Activated CD4-positive, alpha-beta memory T cell treated with anti-CD3 and anti-CD28 coated beads for 36 hours (primary cell): Measurements from ENCODE around the gene CHTOP. TPM values are rescaled to one million over a fixed set of nuclear protein-coding genes. Genes with fewer than 3 reads are reported as not detected.
A peak's percentile ranks its signal among the peaks of the same experiment; 100 is the strongest.

ENCODE experiments used
- CTCF ChIA-PET: fragments of 350-600 bp; sonication (Branson Sonifier 250); formaldehyde crosslinking; loops from one replicate; lab custom pipeline; 2021; ENCODE audit warnings: antibody characterized with exemption, inconsistent platforms; lab: Charles Lee
- POLR2A ChIA-PET: fragments of 350-600 bp; sonication (Branson Sonifier 250); formaldehyde crosslinking; loops from one replicate; lab custom pipeline; 2021; ENCODE audit warnings: antibody characterized with exemption; lab: Charles Lee
- DNase-seq: peaks from one replicate; pipeline ENCODE4 v3.0.0-alpha.2; 2020
- H3K27ac Mint-ChIP-seq: one replicate; pipeline ENCODE4 v1.8.0; 2021; ENCODE audit warnings: mixed read lengths
- H3K27me3 Mint-ChIP-seq: one replicate; pipeline ENCODE4 v1.8.0; 2021; ENCODE audit warnings: mixed read lengths
- H3K36me3 Mint-ChIP-seq: one replicate; pipeline ENCODE4 v1.8.0; 2021; ENCODE audit warnings: mixed read lengths
- H3K4me1 Mint-ChIP-seq: one replicate; pipeline ENCODE4 v1.8.0; 2021; ENCODE audit warnings: low read depth, mixed read lengths
- H3K4me3 Mint-ChIP-seq: one replicate; pipeline ENCODE4 v1.8.0; 2021; ENCODE audit warnings: mild to moderate bottlenecking, mixed read lengths
- H3K9me3 Mint-ChIP-seq: one replicate; pipeline ENCODE4 v1.8.0; 2021; ENCODE audit warnings: mixed read lengths
- intact Hi-C: fragments of 100-400 bp; cut with micrococcal nuclease; formaldehyde crosslinking; loops from one replicate; pipeline ENCODE4 v1.15.1; 2023
- total RNA-seq, 2 experiments: library from RNA; stranded (reverse); gene quantifications; one replicate each; pipeline ENCODE4 v1.2.3, GENCODE V29; 2021

The CHTOP gene
- total RNA-seq, 2 experiments from 2014 or later, result 92.5 to 94.7 TPM

- peaks cover 17% of the 10 kb centered on the region for H3K4me1 Mint-ChIP-seq
- H3K4me3 Mint-ChIP-seq, result no peak within 1 kb of the TSS
- no peaks in the 10 kb centered on the region for H3K9me3 Mint-ChIP-seq
- intact Hi-C loops, result no loop called here
- ChIA-PET CTCF (interaction anchor here (0.9 to 1.7 kb wide), 5 partner anchors 9 to 117 kb away, joined by 4 to 10 read pairs (median 5); no protein-coding TSS in a partner anchor), POLR2A (no interaction called here)
- H3K36me3 Mint-ChIP-seq, result peaks cover 2% of the 10 kb centered on the region
- H3K27ac Mint-ChIP-seq, result no peak within 1 kb of the TSS
- H3K27me3 Mint-ChIP-seq, result peaks cover 7% of the 10 kb centered on the region
- DNase-seq, result peak; percentile 38
Observed at GRCh38 chr1:153626904-153627714, 6.8 kb upstream of the CHTOP start, which contains the start of gene S100A13. TSS of gene S100A13 (minus strand) at chr1:153627505. CDS start at chr1:153626472, 1,033 bp downstream.

DNA sequence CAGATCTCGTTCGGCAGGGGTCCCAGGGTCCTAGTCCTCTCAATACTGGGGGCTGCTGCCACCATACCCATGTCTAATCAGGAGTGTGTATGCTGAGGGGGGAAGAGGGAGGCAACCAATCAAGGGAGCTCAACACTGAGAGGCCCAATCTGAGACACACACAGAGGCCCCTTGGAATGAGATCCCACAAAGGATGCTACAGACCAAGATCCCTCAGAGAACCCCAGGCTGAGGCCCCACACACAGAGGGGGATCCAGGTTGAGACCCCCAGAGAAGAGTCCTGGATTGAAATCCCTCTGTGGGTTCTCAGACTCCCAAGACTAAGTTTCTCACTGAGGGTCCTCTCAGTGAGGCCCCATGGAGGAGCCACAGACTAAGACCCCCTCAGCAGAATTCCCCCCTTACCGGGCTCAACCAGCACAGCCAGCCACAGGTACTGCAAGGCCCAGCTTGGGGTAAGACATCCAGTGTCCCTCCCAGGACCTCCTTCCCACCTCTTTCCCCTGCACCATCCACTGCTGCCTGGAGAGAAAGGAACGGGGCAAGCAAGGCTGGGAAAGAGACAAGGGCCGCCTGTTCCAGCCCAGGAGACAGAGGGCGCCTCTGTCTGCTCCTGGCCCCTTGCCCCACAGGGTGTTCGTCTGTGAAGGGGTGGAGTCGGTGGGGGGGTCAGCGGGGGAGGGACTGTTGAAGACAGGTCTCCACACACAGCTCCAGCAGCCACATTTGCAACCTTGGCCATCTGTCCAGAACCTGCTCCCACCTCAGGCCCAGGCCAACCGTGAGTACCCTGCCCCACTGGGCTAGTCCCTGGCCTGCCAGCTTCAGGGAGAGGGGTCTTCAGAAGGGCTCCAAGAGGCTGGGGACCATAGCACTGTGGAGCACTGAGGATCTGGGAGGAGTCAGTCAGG is 5.9 kb upstream of the CHTOP start, which contains the start of gene S100A1:
Gene S100A1, plus strand, starts transcription at position 720 of the 912 bp plus-strand sequence. CDS start 2,088 bp downstream, outside the sequence.
- DNase-seq, result no peak
- peaks cover 21% of the 10 kb centered on the region for H3K4me1 Mint-ChIP-seq
- H3K4me3 Mint-ChIP-seq, result no peak within 1 kb of the TSS
- ChIA-PET POLR2A (no interaction called here), CTCF (interaction anchor here (0.9 to 2.5 kb wide), 8 partner anchors 10 to 117 kb away, joined by 3 to 10 read pairs (median 6); no protein-coding TSS in a partner anchor)
- H3K9me3 Mint-ChIP-seq, result no peaks in the 10 kb centered on the region
- peaks cover 5% of the 10 kb centered on the region for H3K36me3 Mint-ChIP-seq
- H3K27me3 Mint-ChIP-seq, result peaks cover 7% of the 10 kb centered on the region
- intact Hi-C loops, result no loop called here
- no peak within 1 kb of the TSS for H3K27ac Mint-ChIP-seq

DNA sequence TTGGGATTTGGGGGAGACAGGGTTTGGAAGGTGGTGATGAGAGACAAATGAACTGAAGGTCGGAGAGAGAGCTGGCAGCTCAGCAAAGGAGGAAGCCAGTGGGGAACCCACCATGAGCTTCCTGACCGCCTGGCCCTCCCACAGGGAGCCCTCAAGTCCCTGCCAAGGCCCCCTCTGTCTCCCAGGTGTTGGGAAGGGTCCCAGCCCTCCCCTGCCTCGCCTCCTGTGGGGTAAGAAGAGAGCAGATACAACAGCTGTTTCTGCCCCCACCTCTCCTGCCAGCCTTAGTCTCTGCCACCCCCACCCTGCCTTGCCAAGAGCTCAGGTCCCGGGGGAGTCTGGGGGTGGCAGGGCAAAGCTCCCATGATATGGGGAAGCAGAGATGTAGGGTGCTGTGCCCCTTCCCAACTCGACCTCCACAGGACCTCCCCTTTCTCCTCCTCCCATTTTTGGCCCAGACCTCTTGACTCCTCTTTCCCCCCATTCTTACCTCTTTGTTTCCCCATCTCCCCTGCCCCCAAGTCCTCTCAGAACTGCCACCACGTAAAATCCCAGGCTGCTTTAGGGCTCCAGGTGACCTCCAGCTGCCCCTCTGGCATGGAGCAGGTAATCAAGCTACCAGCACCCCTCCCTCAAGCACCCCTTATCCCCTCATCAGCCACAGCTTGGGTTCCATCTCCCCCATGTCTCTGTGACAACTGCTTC is 5.1 kb upstream of the CHTOP start:
- peaks cover 5% of the 10 kb centered on the region for H3K36me3 Mint-ChIP-seq
- intact Hi-C loops, result no loop called here
- POLR2A ChIA-PET, result no interaction called here
- H3K27ac Mint-ChIP-seq, result no peak overlapping the region
- H3K9me3 Mint-ChIP-seq, result no peaks in the 10 kb centered on the region
- H3K4me3 Mint-ChIP-seq, result no peak overlapping the region
- H3K4me1 Mint-ChIP-seq, result peaks cover 29% of the 10 kb centered on the region
- CTCF ChIA-PET, result interaction anchor here (1.2 to 2.5 kb wide), 4 partner anchors 11 to 61 kb away, joined by 3 to 10 read pairs (median 6); no protein-coding TSS in a partner anchor
- H3K27me3 Mint-ChIP-seq, result peaks cover 7% of the 10 kb centered on the region
- DNase-seq, result no peak

DNA sequence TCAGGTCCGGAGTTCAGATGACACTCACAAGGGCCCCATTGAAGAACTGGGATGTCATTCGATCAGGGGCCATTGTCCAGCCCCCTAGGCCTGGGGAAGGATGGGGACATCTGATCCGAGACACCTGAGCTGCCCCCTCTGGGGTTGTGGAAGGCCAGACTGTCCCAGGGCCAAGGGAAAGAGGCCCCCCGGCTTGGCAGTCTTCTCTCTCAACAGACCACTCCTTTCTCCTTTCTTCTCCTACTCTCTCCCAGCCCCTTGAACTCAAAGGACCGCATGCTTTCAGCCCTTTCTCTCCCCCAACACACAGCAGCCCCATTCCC is 4.6 kb upstream of the CHTOP start:
- ChIA-PET POLR2A (no interaction called here), CTCF (interaction anchor here (1.2 to 2.5 kb wide), 4 partner anchors 10 to 61 kb away, joined by 3 to 10 read pairs (median 6); no protein-coding TSS in a partner anchor)
- Mint-ChIP-seq H3K4me3 (no peak overlapping the region), H3K27ac (no peak overlapping the region), H3K9me3 (no peaks in the 10 kb centered on the region), H3K4me1 (peaks cover 29% of the 10 kb centered on the region), H3K27me3 (peaks cover 7% of the 10 kb centered on the region), H3K36me3 (peaks cover 7% of the 10 kb centered on the region)
- DNase-seq, result no peak
- intact Hi-C loops, result no loop called here

DNA sequence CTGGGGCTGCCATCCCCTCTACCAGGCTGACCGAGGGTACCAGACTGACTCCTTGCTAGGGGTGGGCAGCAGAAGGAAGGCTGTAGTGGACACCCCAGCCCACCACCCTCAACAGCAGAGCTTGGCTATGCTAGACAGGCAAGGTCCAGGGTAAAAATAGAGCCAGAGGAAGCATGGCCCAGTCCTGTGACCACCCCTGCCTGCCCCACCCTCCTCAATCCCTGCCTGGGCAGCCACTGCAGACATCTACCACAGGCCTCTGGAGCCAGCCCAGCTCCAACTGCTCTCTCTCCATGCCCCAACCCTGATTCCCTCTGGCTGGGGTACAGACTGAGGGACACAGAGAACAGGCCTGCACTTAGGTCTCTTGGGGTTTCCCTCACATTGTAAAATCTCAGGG is 3.9 kb upstream of the CHTOP start:
- intact Hi-C loops, result loop anchor here (5.0 to 10.0 kb wide), 3 partner anchors 95 to 327 kb away; partner anchors contain the start of genes CRTC2, GATAD2B and S100A6
- peaks cover 11% of the 10 kb centered on the region for H3K36me3 Mint-ChIP-seq
- H3K27me3 Mint-ChIP-seq, result peaks cover 7% of the 10 kb centered on the region
- ChIA-PET POLR2A (no interaction called here), CTCF (interaction anchor here (1.2 to 2.5 kb wide), 3 partner anchors 10 to 97 kb away, joined by 3 to 10 read pairs (median 7); no protein-coding TSS in a partner anchor)
- H3K4me3 Mint-ChIP-seq, result no peak overlapping the region
- H3K27ac Mint-ChIP-seq, result no peak overlapping the region
- no peaks in the 10 kb centered on the region for H3K9me3 Mint-ChIP-seq
- peaks cover 29% of the 10 kb centered on the region for H3K4me1 Mint-ChIP-seq
- no peak for DNase-seq

- Mint-ChIP-seq H3K36me3 (peaks cover 12% of the 10 kb centered on the region), H3K4me3 (no peak overlapping the region), H3K27me3 (peaks cover 7% of the 10 kb centered on the region), H3K9me3 (no peaks in the 10 kb centered on the region), H3K27ac (no peak overlapping the region), H3K4me1 (peaks cover 29% of the 10 kb centered on the region)
- CTCF ChIA-PET, result interaction anchor here (1.2 to 2.5 kb wide), 2 partner anchors 58 to 98 kb away, joined by 3 to 10 read pairs; no protein-coding TSS in a partner anchor
- intact Hi-C loops, result loop anchor here (5.0 to 10.0 kb wide), 3 partner anchors 96 to 327 kb away; partner anchors contain the start of genes CRTC2, GATAD2B and S100A6
- DNase-seq, result no peak
- POLR2A ChIA-PET, result no interaction called here
Observed at GRCh38 chr1:153630384-153630783, 3.5 kb upstream of the CHTOP start.

DNA sequence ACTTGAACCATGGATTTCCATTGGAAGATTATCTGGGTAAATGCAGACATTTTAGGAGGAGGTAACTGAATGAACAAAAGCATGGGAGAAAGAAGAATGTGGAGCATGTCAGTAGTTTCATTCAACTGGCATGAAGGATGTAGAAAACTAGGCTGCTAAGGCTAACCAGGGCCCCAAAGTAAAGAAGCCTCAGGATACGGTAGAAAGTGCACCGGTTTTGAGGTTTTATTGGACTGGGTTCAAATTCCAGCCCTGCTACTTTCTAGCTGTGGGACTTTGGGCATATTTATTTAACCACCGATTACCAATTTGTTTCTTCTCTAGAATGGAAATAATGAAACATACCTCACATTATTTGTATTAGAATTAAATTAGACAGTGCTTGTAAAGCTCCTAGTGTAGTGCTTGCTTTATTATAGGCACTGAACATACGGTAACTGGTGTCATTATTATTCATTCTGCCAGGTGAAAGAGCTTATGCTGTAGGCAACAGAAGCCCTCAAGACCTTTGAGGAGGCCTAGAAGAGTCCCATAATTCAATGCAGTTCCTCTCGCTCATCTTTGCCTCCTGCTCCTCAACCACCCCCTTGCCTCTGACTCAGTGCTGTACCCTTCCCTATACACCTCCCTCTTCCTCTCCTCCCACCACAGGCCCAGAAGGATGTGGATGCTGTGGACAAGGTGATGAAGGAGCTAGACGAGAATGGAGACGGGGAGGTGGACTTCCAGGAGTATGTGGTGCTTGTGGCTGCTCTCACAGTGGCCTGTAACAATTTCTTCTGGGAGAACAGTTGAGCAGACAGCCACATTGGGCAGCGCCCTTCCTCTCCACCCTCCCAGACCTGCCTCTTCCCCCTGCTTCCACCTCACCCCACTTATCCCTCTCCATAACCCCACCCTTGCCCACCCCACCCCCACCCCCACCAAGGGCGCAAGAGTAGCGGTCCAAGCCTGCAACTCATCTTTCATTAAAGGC is 2.5 kb upstream of the CHTOP start:
- Mint-ChIP-seq H3K36me3 (peaks cover 16% of the 10 kb centered on the region), H3K27ac (peak overlapping the region; percentile 79), H3K9me3 (no peaks in the 10 kb centered on the region), H3K4me3 (no peak overlapping the region), H3K27me3 (peaks cover 5% of the 10 kb centered on the region), H3K4me1 (peaks cover 36% of the 10 kb centered on the region)
- peak; percentile 30 for DNase-seq
- ChIA-PET POLR2A (no interaction called here), CTCF (interaction anchor here (1.5 kb wide), 1 partner anchor 121 kb away, joined by 6 read pairs; no protein-coding TSS in a partner anchor)
- intact Hi-C loops, result loop anchor here (5.0 to 10.0 kb wide), 3 partner anchors 97 to 326 kb away; partner anchors contain the start of genes CRTC2, GATAD2B and S100A6

DNA sequence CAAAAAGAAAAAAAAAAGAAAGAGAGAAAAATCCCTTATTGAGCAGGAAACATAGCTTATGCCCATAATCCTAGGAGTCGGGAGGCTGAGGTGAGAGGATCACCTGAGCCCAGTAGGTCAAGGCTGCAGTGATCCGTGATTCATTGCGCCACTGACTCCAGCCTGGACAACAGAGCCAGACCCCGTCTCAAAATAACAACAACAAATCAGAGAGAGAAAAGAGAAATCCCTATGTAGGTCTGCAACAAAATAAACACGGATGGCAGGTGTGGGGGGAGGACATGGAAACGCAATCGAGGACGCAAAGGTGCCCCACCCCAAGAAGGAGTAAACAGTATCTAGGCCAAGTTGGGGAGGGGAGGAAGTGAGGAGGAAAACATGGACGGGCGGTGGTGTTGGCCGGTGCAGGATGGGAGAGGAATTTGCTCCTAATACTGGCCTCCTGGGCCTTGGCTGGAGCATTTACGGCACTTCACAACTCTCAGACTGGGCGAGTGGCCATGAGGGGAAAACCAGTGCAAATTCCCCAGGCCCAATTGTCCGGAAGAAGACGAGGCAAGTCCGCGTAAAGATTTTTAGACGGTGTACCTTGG is 609 bp upstream of the CHTOP start:
- intact Hi-C loops, result loop anchor here (1.0 to 10.0 kb wide), 4 partner anchors 38 to 324 kb away; partner anchors contain the start of genes CRTC2, GATAD2B and S100A6
- Mint-ChIP-seq H3K27me3 (no peaks in the 10 kb centered on the region), H3K4me3 (peak overlapping the region; percentile 92), H3K36me3 (peaks cover 31% of the 10 kb centered on the region), H3K4me1 (peaks cover 45% of the 10 kb centered on the region), H3K27ac (peak overlapping the region; percentile 100), H3K9me3 (no peaks in the 10 kb centered on the region)
- POLR2A ChIA-PET, result interaction anchor here (0.6 to 3.1 kb wide), 19 partner anchors 11 to 357 kb away, joined by 3 to 25 read pairs (median 9); partner anchors contain the start of genes ILF2, INTS3, RPS27 and S100A14
- DNase-seq, result no peak
- CTCF ChIA-PET, result interaction anchor here (1.0 to 3.1 kb wide), 11 partner anchors 15 to 353 kb away, joined by 3 to 29 read pairs (median 5); partner anchors contain the start of genes ILF2, RAB13 and S100A2

- intact Hi-C loops, result loop anchor here (10.0 kb wide), 1 partner anchor 101 kb away; the partner anchor contains the start of gene S100A6
- Mint-ChIP-seq H3K9me3 (no peaks in the 10 kb centered on the region), H3K27ac (peak overlapping the region; percentile 100), H3K27me3 (no peaks in the 10 kb centered on the region), H3K4me1 (peaks cover 48% of the 10 kb centered on the region), H3K4me3 (peak overlapping the region; percentile 92), H3K36me3 (peaks cover 37% of the 10 kb centered on the region)
- ChIA-PET POLR2A (interaction anchor here (0.9 to 3.1 kb wide), 5 partner anchors 12 to 70 kb away, joined by 4 to 24 read pairs (median 19); partner anchors contain the start of genes ILF2 and S100A2), CTCF (interaction anchor here (2.5 to 3.1 kb wide), 3 partner anchors 63 to 125 kb away, joined by 23 to 29 read pairs (median 26); no protein-coding TSS in a partner anchor)
- DNase-seq, result no peak
Observed at GRCh38 chr1:153635872-153636271, 2.0 kb downstream of the CHTOP start.
